Fibroblast of villous mesenchyme (primary cell): Measurements from ENCODE around the gene IGF2BP3. TPM values are rescaled to one million over a fixed set of nuclear protein-coding genes. Genes with fewer than 3 reads are reported as not detected.

ENCODE experiments used
- DNase-seq: peaks from one replicate; pipeline ENCODE4 v3.0.0-alpha.2; 2010; ENCODE audit warnings: low read depth
- H3K4me3 ChIP-seq: 2 replicates; pipeline ENCODE4 v1.5.1; 2011; ENCODE audit warnings: low read depth, mild to moderate bottlenecking, low read length
- CTCF ChIP-seq: IDR thresholded peaks from 2 replicates; pipeline ENCODE4 v1.5.1; 2012; ENCODE audit warnings: low read depth, mild to moderate bottlenecking, low read length; ENCODE audit not compliant: insufficient read depth
- total RNA-seq: library from RNA; depleted of rRNA; stranded (reverse); fragments of >200 nt; gene quantifications from 2 replicates; pipeline ENCODE4 v1.2.3, GENCODE V29; 2012

Gene IGF2BP3
- total RNA-seq, 1 donor: 9.1 TPM

GRCh38 chr7:23347033-23347681, 123.1 kb downstream of the IGF2BP3 start:
- TF ChIP-seq CTCF: no peak
- no peak for DNase-seq
- H3K4me3 ChIP-seq: peak overlapping the region; percentile 19

- H3K4me3 ChIP-seq: no peak overlapping the region
- no peak for TF ChIP-seq CTCF
- DNase-seq: no peak
Measured at GRCh38 chr7:23346316-23346715, 124.0 kb downstream of the IGF2BP3 start.

- no peak for TF ChIP-seq CTCF
- DNase-seq: no peak
- H3K4me3 ChIP-seq: no peak overlapping the region
Measured at GRCh38 chr7:23345601-23346000, 124.7 kb downstream of the IGF2BP3 start.

- no peak for DNase-seq
- no peak overlapping the region for H3K4me3 ChIP-seq
- no peak for TF ChIP-seq CTCF
Measured at GRCh38 chr7:23343806-23344475, 126.3 kb downstream of the IGF2BP3 start.

GRCh38 chr7:23343102-23343501, 127.2 kb downstream of the IGF2BP3 start:
- no peak for DNase-seq
- H3K4me3 ChIP-seq: no peak overlapping the region
- TF ChIP-seq CTCF: no peak

GRCh38 chr7:23341846-23342598, 128.3 kb downstream of the IGF2BP3 start:
- DNase-seq: peak; percentile 66
- no peak overlapping the region for H3K4me3 ChIP-seq
- no peak for TF ChIP-seq CTCF
